ENCODE data around the gene TUBB6. TPM values are rescaled to one million over a fixed set of nuclear protein-coding genes. Genes with fewer than 3 reads are reported as not detected.

Gene TUBB6
- total and polyA plus RNA-seq, 4 donors, result 57.8 to 157 (median 109) TPM

- Histone ChIP-seq H3K4me1 (ENCODE audit: control insufficient read depth in 5 of 5, insufficient read depth in 5 of 5, low read length in 5 of 5) (no peaks in the 10 kb centered on the region), H3K27me3 (ENCODE audit: control insufficient read depth in 3 of 3, insufficient read depth in 3 of 3, low read length in 2 of 3) (peaks cover 0 to 6% (median 5%) of the 10 kb centered on the region in 3 donors), H3K36me3 (ENCODE audit: control insufficient read depth in 4 of 4, insufficient read depth in 4 of 4, low read length in 4 of 4) (no peaks in the 10 kb centered on the region), H3K4me3 (no peak overlapping the region), H3K9me3 (ENCODE audit: control insufficient read depth in 4 of 4, insufficient read depth in 3 of 4, low read length in 3 of 4) (no peaks in the 10 kb centered on the region), H3K27ac (ENCODE audit: low read depth in 1 of 2, low read length in 1 of 2) (no peak overlapping the region), H3K9ac (ENCODE audit: insufficient read depth in 1 of 2, low read length in 2 of 2) (no peak overlapping the region)
- DNase-seq (no peak), ATAC-seq (ENCODE audit: insufficient read depth, low FRiP score) (no peak)
- 58 to 69% methylated on average over 2 of the region's 2 CpGs for WGBS, 2 donors
- TF ChIP-seq CTCF (IDR thresholded peaks at IDR 0.05; ENCODE audit: control extremely low read depth, extremely low read depth), result no peak
Measured at GRCh38 chr18:12264864-12265263, 43.2 kb upstream of the TUBB6 start.

GRCh38 chr18:12271376-12272235 is 36.4 kb upstream of the TUBB6 start:
- H3K4me1 ChIP-seq (ENCODE audit: control insufficient read depth in 5 of 5, insufficient read depth in 5 of 5, low read length in 5 of 5), result no peaks in the 10 kb centered on the region
- peak overlapping the region; percentile 43 to 86 for H3K27ac ChIP-seq (ENCODE audit: low read depth in 1 of 2, low read length in 1 of 2)
- 16 to 20% methylated on average over 47 to 51 of the region's 51 CpGs for WGBS, 2 donors
- peak; percentile 13 for TF ChIP-seq CTCF (IDR thresholded peaks at IDR 0.05; ENCODE audit: control extremely low read depth, extremely low read depth)
- H3K9ac ChIP-seq (ENCODE audit: insufficient read depth in 1 of 2, low read length in 2 of 2), result no peak overlapping the region
- peak; percentile 76 for ATAC-seq (ENCODE audit: insufficient read depth, low FRiP score)
- no peak overlapping the region for H3K4me3 ChIP-seq
- no peaks in the 10 kb centered on the region for H3K36me3 ChIP-seq (ENCODE audit: control insufficient read depth in 4 of 4, insufficient read depth in 4 of 4, low read length in 4 of 4)
- H3K27me3 ChIP-seq (ENCODE audit: control insufficient read depth in 3 of 3, insufficient read depth in 3 of 3, low read length in 2 of 3), result no peaks in the 10 kb centered on the region
- DNase-seq, result peak; percentile 85 to 89 (median 85)
- no peaks in the 10 kb centered on the region for H3K9me3 ChIP-seq (ENCODE audit: control insufficient read depth in 4 of 4, insufficient read depth in 3 of 4, low read length in 3 of 4)

- no peak for DNase-seq
- Histone ChIP-seq H3K9me3 (ENCODE audit: control insufficient read depth in 4 of 4, insufficient read depth in 3 of 4, low read length in 3 of 4) (no peaks in the 10 kb centered on the region), H3K27me3 (ENCODE audit: control insufficient read depth in 3 of 3, insufficient read depth in 3 of 3, low read length in 2 of 3) (no peaks in the 10 kb centered on the region), H3K4me3 (no peak overlapping the region), H3K27ac (ENCODE audit: low read depth in 1 of 2, low read length in 1 of 2) (no peak overlapping the region), H3K9ac (ENCODE audit: insufficient read depth in 1 of 2, low read length in 2 of 2) (no peak overlapping the region), H3K4me1 (ENCODE audit: control insufficient read depth in 5 of 5, insufficient read depth in 5 of 5, low read length in 5 of 5) (peaks cover 0 to 17% (median 3%) of the 10 kb centered on the region in 5 donors), H3K36me3 (ENCODE audit: control insufficient read depth in 4 of 4, insufficient read depth in 4 of 4, low read length in 4 of 4) (no peaks in the 10 kb centered on the region)
- no peak for TF ChIP-seq CTCF (IDR thresholded peaks at IDR 0.05; ENCODE audit: control extremely low read depth, extremely low read depth)
- no peak for ATAC-seq (ENCODE audit: insufficient read depth, low FRiP score)
- 97 to 98% methylated on average over 4 of the region's 4 CpGs for WGBS, 2 donors
Measured at GRCh38 chr18:12274793-12275192, 33.2 kb upstream of the TUBB6 start.

Data from lung (tissue), 12 donors.